HUES64 (cell line): Measurements from ENCODE around the gene NLRC5.
"Not testable (repeated sequence)": the region's sequence is repeated elsewhere in the genome, so short reads cannot be mapped to it uniquely, and the experiment has no call there.

ENCODE experiments used
- H3K27ac ChIP-seq: 2 replicates; pipeline ENCODE4 v1.7.0; 2013; ENCODE audit warnings: low read depth, low read length, inconsistent platforms
- H3K27me3 ChIP-seq: 2 replicates; pipeline ENCODE4 v1.6.1; 2013; ENCODE audit warnings: mild to moderate bottlenecking, low read length; ENCODE audit not compliant: insufficient read depth
- H3K36me3 ChIP-seq: 2 replicates; pipeline ENCODE4 v1.6.1; 2013; ENCODE audit warnings: mild to moderate bottlenecking, low read length; ENCODE audit not compliant: insufficient read depth
- H3K4me1 ChIP-seq: 2 replicates; pipeline ENCODE4 v1.6.1; 2013; ENCODE audit warnings: mild to moderate bottlenecking, low read length, moderate library complexity; ENCODE audit not compliant: insufficient read depth
- H3K4me3 ChIP-seq: 2 replicates; pipeline ENCODE4 v1.5.1; 2013; ENCODE audit warnings: mild to moderate bottlenecking, low read length, moderate library complexity
- H3K9ac ChIP-seq: 2 replicates; pipeline ENCODE4 v1.6.1; 2013; ENCODE audit warnings: mild to moderate bottlenecking, low read depth, low read length
- H3K9me3 ChIP-seq: 2 replicates; pipeline ENCODE4 v1.6.1; 2013; ENCODE audit warnings: low read depth, low read length; ENCODE audit not compliant: insufficient read depth
- WGBS: fragments of 150-250, 120-280 bp; methylation state at CpG from one replicate; pipeline ENCODE4 v1.1.7; 2013; ENCODE audit warnings: missing lambda C conversion rate; 5-methylcytosine and 5-hydroxymethylcytosine counted together

NLRC5 gene

GRCh38 chr16:56964243-56965148 lies 24.9 kb upstream of the NLRC5 start:
- Histone ChIP-seq H3K4me1 (no peaks in the 10 kb centered on the region), H3K27me3 (no peaks in the 10 kb centered on the region), H3K4me3 (no peak overlapping the region), H3K9ac (peak overlapping the region; percentile 46; the same call in 1 of the 2 replicates), H3K36me3 (no peaks in the 10 kb centered on the region), H3K27ac (no peak overlapping the region), H3K9me3 (no peaks in the 10 kb centered on the region)
- 47% methylated on average over 30 of the region's 30 CpGs for WGBS

GRCh38 chr16:56965149-56966092 lies 23.9 kb upstream of the NLRC5 start:
- Histone ChIP-seq H3K36me3 (no peaks in the 10 kb centered on the region), H3K27ac (no peak overlapping the region), H3K4me3 (no peak overlapping the region), H3K9ac (no peak overlapping the region), H3K27me3 (no peaks in the 10 kb centered on the region), H3K9me3 (no peaks in the 10 kb centered on the region), H3K4me1 (no peaks in the 10 kb centered on the region)
- WGBS = 86% methylated on average over 11 of the region's 12 CpGs

- Histone ChIP-seq H3K9me3 (no peaks in the 10 kb centered on the region), H3K4me1 (no peaks in the 10 kb centered on the region), H3K36me3 (no peaks in the 10 kb centered on the region), H3K4me3 (no peak overlapping the region), H3K9ac (no peak overlapping the region), H3K27me3 (no peaks in the 10 kb centered on the region), H3K27ac (no peak overlapping the region)
- 90% methylated on average over 3 of the region's 3 CpGs for WGBS
Observed at GRCh38 chr16:56966093-56966475, 23.3 kb upstream of the NLRC5 start.

- H3K4me3 ChIP-seq = no peak overlapping the region
- H3K4me1 ChIP-seq = no peaks in the 10 kb centered on the region
- no peaks in the 10 kb centered on the region for H3K9me3 ChIP-seq
- H3K27me3 ChIP-seq = no peaks in the 10 kb centered on the region
- WGBS = 83% methylated on average over 2 of the region's 2 CpGs
- H3K27ac ChIP-seq = no peak overlapping the region
- no peak overlapping the region for H3K9ac ChIP-seq
- H3K36me3 ChIP-seq = no peaks in the 10 kb centered on the region
Observed at GRCh38 chr16:56967733-56968132, 21.6 kb upstream of the NLRC5 start.

DNA sequence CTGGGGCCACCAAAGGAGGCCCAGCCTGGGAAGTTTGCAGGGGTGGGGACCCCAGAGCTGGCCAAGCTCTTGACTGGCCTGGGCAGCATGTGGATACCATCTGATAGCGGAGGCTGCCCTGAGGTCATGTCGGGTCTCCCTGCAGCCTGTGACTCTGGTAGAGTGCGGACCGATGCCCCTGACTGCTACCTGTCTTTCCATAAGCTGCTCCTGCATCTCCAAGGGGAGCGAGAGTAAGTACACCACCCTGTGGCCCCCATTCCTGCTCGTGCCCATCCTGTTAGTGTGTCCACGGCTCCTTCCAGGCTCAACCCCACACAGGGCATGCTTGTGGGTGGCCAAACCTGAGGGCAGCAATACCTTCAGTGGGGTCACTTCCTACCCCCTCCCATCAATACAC lies 19.6 kb upstream of the NLRC5 start:
- Histone ChIP-seq H3K36me3 (no peaks in the 10 kb centered on the region), H3K27ac (no peak overlapping the region), H3K9me3 (no peaks in the 10 kb centered on the region), H3K4me1 (no peaks in the 10 kb centered on the region), H3K4me3 (no peak overlapping the region), H3K9ac (no peak overlapping the region), H3K27me3 (no peaks in the 10 kb centered on the region)
- WGBS = 89% methylated on average over 7 of the region's 7 CpGs

- H3K36me3 ChIP-seq = no peaks in the 10 kb centered on the region
- no peak overlapping the region for H3K4me3 ChIP-seq
- H3K9me3 ChIP-seq = no peaks in the 10 kb centered on the region
- no peaks in the 10 kb centered on the region for H3K27me3 ChIP-seq
- no peak overlapping the region for H3K27ac ChIP-seq
- WGBS = 77% methylated on average over 8 of the region's 8 CpGs
- no peak overlapping the region for H3K9ac ChIP-seq
- no peaks in the 10 kb centered on the region for H3K4me1 ChIP-seq
Observed at GRCh38 chr16:56970934-56971767, 18.2 kb upstream of the NLRC5 start.

GRCh38 chr16:56971768-56972043 lies 17.7 kb upstream of the NLRC5 start:
- H3K9me3 ChIP-seq = no peaks in the 10 kb centered on the region
- H3K4me3 ChIP-seq = no peak overlapping the region
- no peak overlapping the region for H3K9ac ChIP-seq
- no peaks in the 10 kb centered on the region for H3K4me1 ChIP-seq
- WGBS = 91% methylated on average over 2 of the region's 3 CpGs
- H3K36me3 ChIP-seq = no peaks in the 10 kb centered on the region
- H3K27ac ChIP-seq = no peak overlapping the region
- H3K27me3 ChIP-seq = no peaks in the 10 kb centered on the region

- Histone ChIP-seq H3K9ac (no peak overlapping the region), H3K9me3 (no peaks in the 10 kb centered on the region), H3K27ac (no peak overlapping the region), H3K4me3 (no peak overlapping the region), H3K36me3 (no peaks in the 10 kb centered on the region), H3K4me1 (no peaks in the 10 kb centered on the region), H3K27me3 (no peaks in the 10 kb centered on the region)
- WGBS = 89% methylated on average over 18 of the region's 18 CpGs
Observed at GRCh38 chr16:56972403-56973293, 16.7 kb upstream of the NLRC5 start.

- Histone ChIP-seq H3K27me3 (no peaks in the 10 kb centered on the region), H3K4me1 (no peaks in the 10 kb centered on the region), H3K4me3 (no peak overlapping the region), H3K9me3 (no peaks in the 10 kb centered on the region), H3K27ac (no peak overlapping the region), H3K9ac (no peak overlapping the region), H3K36me3 (no peaks in the 10 kb centered on the region)
- WGBS = 92% methylated on average over 9 of the region's 9 CpGs
Observed at GRCh38 chr16:56973294-56973689, 16.1 kb upstream of the NLRC5 start.

DNA sequence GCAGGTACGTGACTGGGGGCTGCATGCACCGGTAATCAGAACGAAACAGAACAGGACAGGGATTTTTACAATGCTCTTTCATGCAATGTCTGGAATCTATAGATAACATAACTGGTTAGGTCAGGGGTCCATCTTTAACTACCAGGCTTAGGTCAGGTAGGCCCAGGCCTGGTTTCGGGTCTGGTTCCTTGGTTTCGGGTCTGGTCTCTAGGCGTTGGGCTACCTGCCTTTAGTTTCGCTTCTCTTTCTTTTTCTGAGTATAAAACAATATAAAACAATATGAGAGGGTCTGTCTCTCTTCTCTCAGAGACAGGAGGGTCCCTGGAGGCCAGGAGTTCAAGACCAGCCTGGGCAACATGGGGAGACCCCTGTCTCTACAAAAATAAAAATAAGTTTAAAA lies 15.5 kb upstream of the NLRC5 start:
- not testable (repeated sequence) for H3K9ac ChIP-seq, H3K36me3 ChIP-seq, H3K4me3 ChIP-seq, H3K27me3 ChIP-seq, H3K4me1 ChIP-seq, H3K27ac ChIP-seq, H3K9me3 ChIP-seq
- 96% methylated on average over 6 of the region's 7 CpGs for WGBS
